GM12878 (cell line): Measurements from ENCODE around the gene MICB. TPM values are rescaled to one million over a fixed set of nuclear protein-coding genes. Genes with fewer than 3 reads are reported as not detected.

Experiments used
- ATAC-seq: fragments of 200-7000 bp; cut with Tn5 transposase; 3 replicates; pipeline ENCODE4 v1.9.1; 2020; ENCODE audit warnings: mild to moderate bottlenecking, moderate library complexity
- BruUV-seq: library from RNA; stranded (reverse); fragments of 400-500 nt; replicated peaks from 2 replicates; lab custom pipeline; 2021; lab: Mats Ljungman, UMichigan
- CTCF ChIA-PET: fragments of 300-600 bp; sonication (Branson Sonifier 250); formaldehyde crosslinking; extraction: SDS; loops from one replicate; lab custom pipeline; 2021; ENCODE audit warnings: inconsistent platforms; lab: Yijun Ruan, JAX
- POLR2A ChIA-PET: fragments of 350-600 bp; formaldehyde crosslinking; extraction: SDS; loops from one replicate; lab custom pipeline; 2021; ENCODE audit warnings: inconsistent platforms; lab: Charles Lee
- RAD21 ChIA-PET: fragments of 300-600 bp; sonication (Branson Sonifier 250); formaldehyde crosslinking; loops from one replicate; lab custom pipeline; 2023; ENCODE audit warnings: antibody characterized with exemption; ENCODE audit not compliant: unreplicated experiment; lab: Charles Lee
- SMC1A ChIA-PET: fragments of 300-600 bp; sonication (Branson Sonifier 250); formaldehyde crosslinking; loops from one replicate; lab custom pipeline; 2023; ENCODE audit not compliant: unreplicated experiment, uncharacterized antibody; lab: Charles Lee
- DNase-seq: peaks from one replicate; pipeline ENCODE4 v3.0.0-alpha.2; 2011; ENCODE audit warnings: low read depth, low spot score
- FAIRE-seq: peaks from 3 replicates; lab custom pipeline; 2011; peaks lifted over from hg19 to GRCh38; lab: Jason Lieb, UNC
- H2AFZ ChIP-seq: 2 replicates; pipeline ENCODE4 v1.6.0; 2011; ENCODE audit warnings: low read depth, low read length, control low read depth; ENCODE audit not compliant: control insufficient read depth
- H3K27ac ChIP-seq: 2 replicates; pipeline ENCODE4 v1.5.1; 2011; ENCODE audit warnings: control low read depth; ENCODE audit not compliant: control insufficient read depth, insufficient read depth
- H3K27me3 ChIP-seq, 2 experiments: replicated peaks in 1 of 2; 2 replicates each; pipeline versions ENCODE4 v1.6.0 to v1.6.1; 2011; ENCODE audit warnings: low read length in 1 of 2; ENCODE audit not compliant: control insufficient read depth in 2 of 2, insufficient read depth in 2 of 2
- H3K36me3 ChIP-seq, 2 experiments: 2 replicates each; pipeline ENCODE4 v1.5.1; 2011; ENCODE audit warnings: low read length in 1 of 2; ENCODE audit not compliant: control insufficient read depth in 2 of 2, insufficient read depth in 2 of 2
- H3K4me1 ChIP-seq: 2 replicates; pipeline ENCODE4 v1.6.1; 2011; ENCODE audit warnings: mild to moderate bottlenecking, low read length, moderate library complexity, mixed read lengths; ENCODE audit not compliant: control insufficient read depth, insufficient read depth
- H3K4me2 ChIP-seq: 2 replicates; pipeline ENCODE4 v1.6.0; 2011; ENCODE audit warnings: control low read depth; ENCODE audit not compliant: control insufficient read depth, insufficient read depth
- H3K4me3 ChIP-seq: fragments of 200-600 bp; sonication (generic); 2 replicates; pipeline ENCODE4 v1.5.1; 2016
- H3K79me2 ChIP-seq: 2 replicates; pipeline ENCODE4 v1.6.0; 2011; ENCODE audit warnings: low read length; ENCODE audit not compliant: control insufficient read depth, insufficient read depth
- H3K9ac ChIP-seq: 2 replicates; pipeline ENCODE4 v1.8.0; 2011; ENCODE audit warnings: low read length, control low read depth, mixed read lengths; ENCODE audit not compliant: control insufficient read depth, insufficient read depth
- H3K9me3 ChIP-seq: replicated peaks from 3 replicates; pipeline ENCODE4 v1.5.1; 2011; ENCODE audit warnings: mild to moderate bottlenecking, low read length; ENCODE audit not compliant: control insufficient read depth, insufficient read depth
- H4K20me1 ChIP-seq: 2 replicates; pipeline ENCODE4 v1.6.0; 2011; ENCODE audit not compliant: control insufficient read depth, insufficient read depth
- BMI1 ChIP-seq: fragments of 450-650 bp; IDR thresholded peaks from 2 replicates; pipeline ENCODE4 v1.6.1; 2016; ENCODE audit warnings: mild to moderate bottlenecking, moderate library complexity, borderline replicate concordance
- CBX3 ChIP-seq: fragments of 200-600 bp; sonication (generic); IDR thresholded peaks from 2 replicates; pipeline ENCODE4 v1.6.1; 2016; ENCODE audit warnings: low read depth, borderline replicate concordance
- CREB1 ChIP-seq: IDR thresholded peaks from 2 replicates; pipeline ENCODE4 v1.6.1; 2012; ENCODE audit warnings: low read depth, mild to moderate bottlenecking, inconsistent platforms
- KDM1A ChIP-seq: fragments of 200-600 bp; sonication (generic); IDR thresholded peaks from 2 replicates; pipeline ENCODE4 v1.6.1; 2016; ENCODE audit warnings: borderline replicate concordance
- POLR2A ChIP-seq: IDR thresholded peaks from 2 replicates; pipeline ENCODE4 v1.6.1; 2011; ENCODE audit warnings: low read depth, mild to moderate bottlenecking, low read length
- POLR2AphosphoS5 ChIP-seq: IDR thresholded peaks from 2 replicates; pipeline ENCODE4 v1.6.1; 2011; ENCODE audit warnings: mild to moderate bottlenecking, low read length, inconsistent platforms
- WGBS: methylation state at CpG from one replicate; pipeline ENCODE4 v1.1.6; 2016; ENCODE audit warnings: low lambda C conversion rate; ENCODE audit not compliant: insufficient replicate concordance, insufficient coverage; ENCODE audit errors: missing lambda C conversion rate; 5-methylcytosine and 5-hydroxymethylcytosine counted together
- in situ Hi-C: fragments of 300-500 bp; cut with MboI; formaldehyde crosslinking; loops from 9 replicates; pipeline ENCODE4 v1.14.3; 2018; ENCODE audit warnings: mixed read lengths
- intact Hi-C: fragments of 100-400 bp; cut with micrococcal nuclease; formaldehyde crosslinking; loops from one replicate; pipeline ENCODE4 v1.14.2; 2022; ENCODE audit not compliant: unreplicated experiment
- polyA plus RNA-seq, 11 experiments: library from polyadenylated mRNA; depleted of rRNA in 4 of 11; unstranded in 6 of 11; stranded (reverse) in 5 of 11; fragments of >200 nt; fragmentation: Nextera tagmentation in 4 of 11; fragmentation: Illumina TruSeq in 1 of 11; extraction: Ambion mirVana in 4 of 11; extraction: Trizol in 1 of 11; gene quantifications; 1 replicate in 1 of 11; 2 replicates in 10 of 11; pipeline versions ENCODE4 v1.2.1 to v1.2.3, GENCODE V29; 2011 to 2016; ENCODE audit warnings: inconsistent platforms in 2 of 11, missing spikeins in 2 of 11, low read depth in 1 of 11
- total RNA-seq, 4 experiments: library from RNA; depleted of rRNA in 3 of 4; stranded (reverse); fragments of >200 nt in 3 of 4; fragmentation: Illumina TruSeq in 1 of 4; extraction: Trizol in 1 of 4; gene quantifications; 2 replicates each; pipeline versions ENCODE4 v1.2.1 to v1.2.3, GENCODE V29; 2013 to 2021
- TF ChIP-seq, protein P1 (sequence below): fragments of 150-350 bp; IDR thresholded peaks from 2 replicates; pipeline ENCODE4 v1.6.1; 2016; ENCODE audit warnings: low read depth, low read length
- TF ChIP-seq, protein P2 (sequence below): fragments of 450-650 bp; formaldehyde crosslinking; IDR thresholded peaks from 2 replicates; pipeline ENCODE4 v1.4.0; 2020; ENCODE audit warnings: mild to moderate bottlenecking, moderate library complexity
- TF ChIP-seq, protein P3 (sequence below): IDR thresholded peaks from 2 replicates; pipeline ENCODE4 v1.6.1; 2012; ENCODE audit warnings: low read depth, low read length, improper control_type of control experiment

The MICB gene
- total and polyA plus RNA-seq, 10 of the 15 experiments (the other 5 are each of a cell fraction or from before 2014, with no cell fraction given): 9.0 to 37.1 (median 17.8) TPM

DNA sequence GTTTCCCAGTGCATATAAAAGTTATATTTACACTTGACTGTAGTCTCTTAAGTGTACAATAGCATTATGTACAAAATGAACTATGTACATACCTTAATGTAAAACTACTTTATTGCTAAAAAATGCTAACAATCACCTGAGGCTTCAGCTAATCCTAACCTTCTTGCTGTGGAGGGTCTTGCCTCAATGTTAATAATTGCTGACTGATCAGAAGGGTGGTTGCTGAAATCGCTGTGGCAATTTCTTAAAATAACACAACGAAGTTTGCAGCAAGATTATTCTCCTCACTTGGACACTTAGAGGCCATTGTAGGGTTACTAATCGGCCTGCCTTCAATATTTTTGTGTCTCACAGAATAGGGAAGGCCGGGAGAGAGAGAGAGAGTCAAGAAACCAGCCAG, 24.7 kb upstream of the MICB start (continued):
- TF ChIP-seq, protein P1, sequence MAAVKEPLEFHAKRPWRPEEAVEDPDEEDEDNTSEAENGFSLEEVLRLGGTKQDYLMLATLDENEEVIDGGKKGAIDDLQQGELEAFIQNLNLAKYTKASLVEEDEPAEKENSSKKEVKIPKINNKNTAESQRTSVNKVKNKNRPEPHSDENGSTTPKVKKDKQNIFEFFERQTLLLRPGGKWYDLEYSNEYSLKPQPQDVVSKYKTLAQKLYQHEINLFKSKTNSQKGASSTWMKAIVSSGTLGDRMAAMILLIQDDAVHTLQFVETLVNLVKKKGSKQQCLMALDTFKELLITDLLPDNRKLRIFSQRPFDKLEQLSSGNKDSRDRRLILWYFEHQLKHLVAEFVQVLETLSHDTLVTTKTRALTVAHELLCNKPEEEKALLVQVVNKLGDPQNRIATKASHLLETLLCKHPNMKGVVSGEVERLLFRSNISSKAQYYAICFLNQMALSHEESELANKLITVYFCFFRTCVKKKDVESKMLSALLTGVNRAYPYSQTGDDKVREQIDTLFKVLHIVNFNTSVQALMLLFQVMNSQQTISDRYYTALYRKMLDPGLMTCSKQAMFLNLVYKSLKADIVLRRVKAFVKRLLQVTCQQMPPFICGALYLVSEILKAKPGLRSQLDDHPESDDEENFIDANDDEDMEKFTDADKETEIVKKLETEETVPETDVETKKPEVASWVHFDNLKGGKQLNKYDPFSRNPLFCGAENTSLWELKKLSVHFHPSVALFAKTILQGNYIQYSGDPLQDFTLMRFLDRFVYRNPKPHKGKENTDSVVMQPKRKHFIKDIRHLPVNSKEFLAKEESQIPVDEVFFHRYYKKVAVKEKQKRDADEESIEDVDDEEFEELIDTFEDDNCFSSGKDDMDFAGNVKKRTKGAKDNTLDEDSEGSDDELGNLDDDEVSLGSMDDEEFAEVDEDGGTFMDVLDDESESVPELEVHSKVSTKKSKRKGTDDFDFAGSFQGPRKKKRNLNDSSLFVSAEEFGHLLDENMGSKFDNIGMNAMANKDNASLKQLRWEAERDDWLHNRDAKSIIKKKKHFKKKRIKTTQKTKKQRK: no peak
- TF ChIP-seq POLR2AphosphoS5 (no peak), BMI1 (no peak), CBX3 (no peak)

DNA sequence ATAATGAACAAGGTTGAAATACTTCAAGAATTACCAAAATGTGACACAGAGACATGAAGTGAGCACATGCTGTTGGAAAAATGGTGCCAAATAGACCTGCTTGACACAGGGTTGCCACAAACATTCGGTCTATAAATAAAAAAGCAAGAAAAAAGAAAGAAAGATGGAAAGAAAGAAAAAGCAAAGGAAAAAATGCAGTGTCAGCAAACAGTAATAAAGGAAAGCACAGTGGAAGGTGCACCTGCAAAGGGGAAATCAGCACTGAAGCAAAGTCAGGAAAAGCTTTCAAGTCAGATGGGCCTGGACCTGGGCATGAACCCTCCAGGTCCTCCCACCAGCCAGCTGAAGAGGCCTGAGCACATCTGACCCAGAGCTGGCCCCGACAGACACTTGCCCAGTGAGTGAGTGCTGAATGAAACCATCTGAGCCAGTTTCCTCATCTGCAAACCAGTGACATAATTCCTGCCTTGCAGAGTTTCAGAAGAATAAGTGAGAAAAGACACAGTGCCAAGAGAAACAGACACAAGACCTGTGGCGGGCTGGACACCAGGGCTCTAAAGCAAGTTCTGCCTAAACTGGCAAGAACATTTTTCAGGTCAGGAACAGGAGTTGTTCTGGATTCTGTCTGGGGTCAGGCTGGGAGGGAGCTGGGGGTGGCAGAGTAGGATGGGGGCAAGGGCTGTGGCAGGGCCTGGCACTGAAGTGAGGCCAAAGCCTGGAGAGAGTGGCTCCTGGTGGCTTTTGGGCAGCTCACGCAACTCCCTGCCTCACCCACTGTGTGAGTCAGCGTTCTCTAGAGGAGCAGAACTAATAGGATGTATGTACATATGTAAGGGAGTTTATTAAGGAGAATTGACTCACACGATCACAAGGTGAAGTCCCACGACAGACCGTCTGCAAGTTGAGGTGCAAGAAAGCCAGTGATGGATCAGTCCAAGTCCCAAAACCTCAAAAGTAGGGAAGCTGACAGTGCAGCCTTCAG, 23.9 kb upstream of the MICB start:
- POLR2A ChIA-PET: interaction anchor here (0.5 kb wide), 1 partner anchor 149 kb away, joined by 4 read pairs; no protein-coding TSS in a partner anchor
- ATAC-seq: no peak
- TF ChIP-seq CBX3: no peak
- TF ChIP-seq CREB1: no peak
- TF ChIP-seq, protein P2, sequence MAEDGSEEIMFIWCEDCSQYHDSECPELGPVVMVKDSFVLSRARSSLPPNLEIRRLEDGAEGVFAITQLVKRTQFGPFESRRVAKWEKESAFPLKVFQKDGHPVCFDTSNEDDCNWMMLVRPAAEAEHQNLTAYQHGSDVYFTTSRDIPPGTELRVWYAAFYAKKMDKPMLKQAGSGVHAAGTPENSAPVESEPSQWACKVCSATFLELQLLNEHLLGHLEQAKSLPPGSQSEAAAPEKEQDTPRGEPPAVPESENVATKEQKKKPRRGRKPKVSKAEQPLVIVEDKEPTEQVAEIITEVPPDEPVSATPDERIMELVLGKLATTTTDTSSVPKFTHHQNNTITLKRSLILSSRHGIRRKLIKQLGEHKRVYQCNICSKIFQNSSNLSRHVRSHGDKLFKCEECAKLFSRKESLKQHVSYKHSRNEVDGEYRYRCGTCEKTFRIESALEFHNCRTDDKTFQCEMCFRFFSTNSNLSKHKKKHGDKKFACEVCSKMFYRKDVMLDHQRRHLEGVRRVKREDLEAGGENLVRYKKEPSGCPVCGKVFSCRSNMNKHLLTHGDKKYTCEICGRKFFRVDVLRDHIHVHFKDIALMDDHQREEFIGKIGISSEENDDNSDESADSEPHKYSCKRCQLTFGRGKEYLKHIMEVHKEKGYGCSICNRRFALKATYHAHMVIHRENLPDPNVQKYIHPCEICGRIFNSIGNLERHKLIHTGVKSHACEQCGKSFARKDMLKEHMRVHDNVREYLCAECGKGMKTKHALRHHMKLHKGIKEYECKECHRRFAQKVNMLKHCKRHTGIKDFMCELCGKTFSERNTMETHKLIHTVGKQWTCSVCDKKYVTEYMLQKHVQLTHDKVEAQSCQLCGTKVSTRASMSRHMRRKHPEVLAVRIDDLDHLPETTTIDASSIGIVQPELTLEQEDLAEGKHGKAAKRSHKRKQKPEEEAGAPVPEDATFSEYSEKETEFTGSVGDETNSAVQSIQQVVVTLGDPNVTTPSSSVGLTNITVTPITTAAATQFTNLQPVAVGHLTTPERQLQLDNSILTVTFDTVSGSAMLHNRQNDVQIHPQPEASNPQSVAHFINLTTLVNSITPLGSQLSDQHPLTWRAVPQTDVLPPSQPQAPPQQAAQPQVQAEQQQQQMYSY (CRISPR knock-in tag): no peak
- no peak for TF ChIP-seq POLR2A
- TF ChIP-seq, protein P3, sequence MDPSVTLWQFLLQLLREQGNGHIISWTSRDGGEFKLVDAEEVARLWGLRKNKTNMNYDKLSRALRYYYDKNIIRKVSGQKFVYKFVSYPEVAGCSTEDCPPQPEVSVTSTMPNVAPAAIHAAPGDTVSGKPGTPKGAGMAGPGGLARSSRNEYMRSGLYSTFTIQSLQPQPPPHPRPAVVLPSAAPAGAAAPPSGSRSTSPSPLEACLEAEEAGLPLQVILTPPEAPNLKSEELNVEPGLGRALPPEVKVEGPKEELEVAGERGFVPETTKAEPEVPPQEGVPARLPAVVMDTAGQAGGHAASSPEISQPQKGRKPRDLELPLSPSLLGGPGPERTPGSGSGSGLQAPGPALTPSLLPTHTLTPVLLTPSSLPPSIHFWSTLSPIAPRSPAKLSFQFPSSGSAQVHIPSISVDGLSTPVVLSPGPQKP: no peak
- TF ChIP-seq KDM1A: no peak

More for the DNA sequence above, 23.9 kb upstream of the MICB start:
- Histone ChIP-seq H3K4me3 (no peak overlapping the region), H3K79me2 (no peaks in the 10 kb centered on the region), H3K27me3 (no peaks in the 10 kb centered on the region), H3K27ac (no peak overlapping the region), H3K9ac (no peak overlapping the region), H4K20me1 (no peaks in the 10 kb centered on the region), H3K9me3 (no peaks in the 10 kb centered on the region), H3K36me3 (peaks cover 0 to 3% of the 10 kb centered on the region in 2 experiments; a peak in 1 of 4 replicates), H3K4me2 (no peak overlapping the region), H2AFZ (no peak overlapping the region), H3K4me1 (peaks cover 4% of the 10 kb centered on the region; the same call in 1 of the 2 replicates)
- CTCF ChIA-PET: interaction anchor here (1.0 to 1.3 kb wide), 3 partner anchors 12 to 151 kb away, joined by 3 to 6 read pairs (median 3); no protein-coding TSS in a partner anchor
- WGBS: 81% methylated on average over 8 of the region's 8 CpGs
- BruUV-seq: no TSS peak
- FAIRE-seq: no peak
- in situ Hi-C loops (no loop called here), intact Hi-C loops (no loop called here)
- no peak for DNase-seq
- RAD21 ChIA-PET: no interaction called here
- SMC1A ChIA-PET: interaction anchor here (1.2 kb wide), 1 partner anchor 30 kb away, joined by 5 read pairs; no protein-coding TSS in a partner anchor
